Adrenal gland (tissue), 5 donors: Measurements from ENCODE around the gene DNAH3.

Source experiments
- CTCF ChIP-seq, 6 experiments: fragments of 450-650 bp in 4 of 6; fragments of 200-600 bp in 2 of 6; sonication (generic) in 1 of 6; IDR thresholded peaks; 1 replicate in 5 of 6; 2 replicates in 1 of 6; pipeline versions ENCODE4 v1.5.1 to v1.8.0; 2016 to 2021; ENCODE audit warnings: antibody characterized with exemption in 6 of 6, mild to moderate bottlenecking in 2 of 6, moderate library complexity in 1 of 6
- POLR2A ChIP-seq, 2 donors: fragments of 450-650 bp; IDR thresholded peaks; one replicate each; pipeline ENCODE4 v1.6.1; 2017; ENCODE audit warnings: antibody characterized with exemption in 2 of 2, mild to moderate bottlenecking in 2 of 2, moderate library complexity in 1 of 2
- donor health status: DM: no; HTN: no; CAD: no.

GRCh38 chr16:21092951-21093350 lies 57.7 kb downstream of the DNAH3 start:
- no peak for TF ChIP-seq POLR2A (IDR thresholded peaks at IDR 0.05)
- TF ChIP-seq CTCF (IDR thresholded peaks at IDR 0.05), result no peak
